Esophagus squamous epithelium (tissue), 4 donors: ENCODE data around the gene CAPN2.

ENCODE experiments used
- POLR2A ChIP-seq, 4 donors: fragments of 450-650 bp; IDR thresholded peaks; one replicate each; pipeline ENCODE4 v1.6.1; 2017; ENCODE audit warnings: antibody characterized with exemption in 4 of 4, mild to moderate bottlenecking in 4 of 4, moderate library complexity in 3 of 4
- TF ChIP-seq, protein P1 (sequence below), 6 experiments: fragments of 450-650 bp in 4 of 6; fragments of 200-600 bp in 2 of 6; sonication (generic) in 2 of 6; IDR thresholded peaks; one replicate each; pipeline ENCODE4 v1.5.1; 2016 to 2019; ENCODE audit warnings: antibody characterized with exemption in 6 of 6, mild to moderate bottlenecking in 4 of 6, moderate library complexity in 4 of 6

GRCh38 chr1:223706077-223706973 lies 6.0 kb upstream of the CAPN2 start:
- TF ChIP-seq, protein P1, sequence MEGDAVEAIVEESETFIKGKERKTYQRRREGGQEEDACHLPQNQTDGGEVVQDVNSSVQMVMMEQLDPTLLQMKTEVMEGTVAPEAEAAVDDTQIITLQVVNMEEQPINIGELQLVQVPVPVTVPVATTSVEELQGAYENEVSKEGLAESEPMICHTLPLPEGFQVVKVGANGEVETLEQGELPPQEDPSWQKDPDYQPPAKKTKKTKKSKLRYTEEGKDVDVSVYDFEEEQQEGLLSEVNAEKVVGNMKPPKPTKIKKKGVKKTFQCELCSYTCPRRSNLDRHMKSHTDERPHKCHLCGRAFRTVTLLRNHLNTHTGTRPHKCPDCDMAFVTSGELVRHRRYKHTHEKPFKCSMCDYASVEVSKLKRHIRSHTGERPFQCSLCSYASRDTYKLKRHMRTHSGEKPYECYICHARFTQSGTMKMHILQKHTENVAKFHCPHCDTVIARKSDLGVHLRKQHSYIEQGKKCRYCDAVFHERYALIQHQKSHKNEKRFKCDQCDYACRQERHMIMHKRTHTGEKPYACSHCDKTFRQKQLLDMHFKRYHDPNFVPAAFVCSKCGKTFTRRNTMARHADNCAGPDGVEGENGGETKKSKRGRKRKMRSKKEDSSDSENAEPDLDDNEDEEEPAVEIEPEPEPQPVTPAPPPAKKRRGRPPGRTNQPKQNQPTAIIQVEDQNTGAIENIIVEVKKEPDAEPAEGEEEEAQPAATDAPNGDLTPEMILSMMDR (IDR thresholded peaks at IDR 0.05), result no peak
- no peak for TF ChIP-seq POLR2A (IDR thresholded peaks at IDR 0.05)
